Measurements from ENCODE around the gene IL1R1.
A peak's percentile ranks its signal among the peaks of the same experiment; 100 is the strongest.

The IL1R1 gene

DNA sequence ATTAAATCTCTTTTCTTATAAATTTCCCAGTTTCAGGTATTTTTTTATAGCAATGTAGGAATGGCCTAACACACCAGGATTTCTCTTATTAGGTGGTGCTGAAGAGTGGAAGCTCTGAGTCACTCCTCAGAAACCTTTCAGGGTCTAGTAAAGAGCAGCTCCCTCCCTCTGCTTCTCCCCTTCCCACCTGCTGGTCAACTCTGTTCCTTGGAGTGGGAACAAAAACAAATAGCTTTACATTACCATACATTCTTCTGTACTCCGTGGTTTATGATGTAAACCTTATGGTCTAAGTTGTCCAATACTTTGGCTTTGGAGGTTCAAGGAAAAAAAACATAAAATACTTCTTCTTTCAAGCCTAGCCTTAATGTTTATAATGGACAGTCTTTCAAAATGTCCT is 2.7 kb upstream of the IL1R1 start:
- no peak for DNase-seq (ENCODE audit: low read depth, low spot score)

DNA sequence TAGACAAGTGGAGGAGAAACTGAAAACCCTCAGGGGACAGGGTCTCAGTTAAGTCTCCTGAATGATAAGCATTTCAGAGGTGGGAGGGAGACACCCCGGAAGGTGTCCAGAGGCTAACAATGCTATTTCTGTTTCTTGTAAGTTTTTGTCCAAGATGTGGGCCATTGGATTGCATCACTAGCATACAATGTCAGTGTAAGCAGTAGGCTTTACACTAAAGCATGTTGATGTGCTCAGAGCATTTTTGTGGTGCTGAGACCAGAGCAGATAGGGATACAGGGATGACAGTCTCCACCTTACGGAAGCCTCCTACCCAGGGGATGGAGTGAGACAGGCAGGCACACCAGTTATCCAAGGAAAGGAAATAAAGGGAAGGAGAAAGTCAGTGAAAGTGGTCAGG is 2.2 kb upstream of the IL1R1 start:
- DNase-seq (ENCODE audit: low read depth, low spot score), result no peak

DNA sequence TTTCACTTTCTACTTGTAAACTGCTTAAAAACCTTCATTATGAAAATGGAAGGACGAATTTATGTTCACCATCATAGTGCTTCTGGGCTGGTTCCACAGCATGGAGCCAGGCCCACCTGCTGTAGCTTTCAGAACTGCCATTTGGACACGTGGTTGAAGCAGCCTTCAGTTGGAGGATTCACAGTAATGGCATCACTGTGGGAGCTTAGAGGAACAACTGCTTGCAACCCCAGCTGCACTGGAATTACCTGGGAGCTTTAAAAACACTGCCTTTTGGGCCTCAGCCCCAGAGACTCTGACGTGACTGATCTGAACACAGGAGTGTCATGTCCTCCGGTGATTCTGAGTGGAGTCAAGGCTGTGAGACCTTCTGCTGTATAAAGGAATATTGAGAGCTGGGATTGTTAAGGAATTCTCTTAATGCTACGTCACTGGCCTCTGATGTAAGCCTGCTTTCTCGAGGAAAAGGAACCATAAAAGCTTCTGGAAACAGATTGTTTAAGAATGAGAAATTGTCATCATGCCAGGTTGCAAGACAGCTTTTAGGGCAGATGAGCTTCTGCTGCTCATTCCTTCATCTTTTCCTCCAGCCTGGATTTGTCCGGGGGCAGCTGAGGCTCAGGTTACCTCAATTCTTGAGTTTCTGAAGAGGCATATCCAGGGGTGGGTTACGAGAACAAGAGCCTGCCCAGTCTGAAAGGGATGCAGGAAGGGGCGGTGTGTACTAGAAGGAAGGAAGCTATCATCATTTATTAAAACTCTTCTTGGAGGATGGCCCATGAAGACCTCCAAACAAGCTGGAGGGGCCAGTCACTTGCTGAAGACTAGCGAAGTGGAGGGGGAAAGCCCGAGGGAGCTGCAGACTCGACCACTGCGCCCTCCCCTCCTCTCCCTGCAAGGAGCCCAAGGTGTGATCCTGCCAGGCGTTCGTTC is 1.3 kb upstream of the IL1R1 start:
- no peak for DNase-seq (ENCODE audit: low read depth, low spot score)

DNA sequence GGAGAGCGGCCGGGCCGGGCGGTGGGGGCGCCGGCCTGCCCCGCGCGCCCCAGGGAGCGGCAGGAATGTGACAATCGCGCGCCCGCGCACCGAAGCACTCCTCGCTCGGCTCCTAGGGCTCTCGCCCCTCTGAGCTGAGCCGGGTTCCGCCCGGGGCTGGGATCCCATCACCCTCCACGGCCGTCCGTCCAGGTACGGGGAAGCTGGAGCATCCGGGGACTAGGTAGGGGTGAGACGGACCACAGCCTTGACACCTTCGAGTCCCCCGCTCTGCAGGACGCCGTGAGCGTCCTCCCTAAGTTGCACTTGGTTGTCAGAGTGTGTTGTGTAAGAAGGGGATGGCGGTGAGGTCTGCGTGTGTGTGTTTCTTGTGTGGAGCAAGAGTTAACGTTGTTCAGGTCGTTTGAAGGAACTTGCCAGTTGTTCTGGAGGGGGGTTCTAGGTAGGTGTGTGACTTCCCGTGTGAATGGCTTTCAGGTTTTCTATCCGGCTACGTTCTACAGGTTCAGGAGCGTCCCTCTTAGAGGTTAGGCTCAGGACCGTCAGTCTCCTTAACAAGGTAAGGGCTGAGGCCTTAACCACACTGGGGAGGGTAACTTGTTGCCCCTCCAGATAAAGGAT is 393 bp downstream of the IL1R1 start:
- no peak for DNase-seq (ENCODE audit: low read depth, low spot score)

DNA sequence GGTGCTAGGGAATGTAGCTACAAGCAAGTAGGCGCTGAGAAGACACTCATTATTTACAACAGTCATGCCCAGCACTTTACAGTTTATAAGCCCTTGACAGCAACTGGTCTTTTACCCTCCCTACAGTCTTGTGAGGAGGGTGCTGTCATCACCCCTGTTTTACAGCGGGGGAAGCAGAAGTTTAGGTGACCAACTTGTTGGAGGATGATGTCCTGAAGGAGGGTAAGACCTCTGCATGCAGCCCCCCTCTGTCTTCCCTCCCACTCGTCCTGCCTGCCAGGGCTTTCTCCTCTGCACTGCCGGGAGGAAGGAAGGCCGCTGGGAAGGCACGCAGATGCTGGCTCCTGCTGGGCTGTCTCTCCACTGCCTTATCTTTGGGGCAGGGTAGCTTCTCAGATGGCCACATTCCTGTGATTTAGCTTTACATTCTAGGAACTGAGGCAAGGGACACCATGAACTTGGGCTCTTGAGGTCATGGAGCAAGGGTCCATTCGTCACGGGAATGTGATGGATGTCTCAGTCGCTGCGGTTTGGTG is 972 bp downstream of the IL1R1 start:
- no peak for DNase-seq (ENCODE audit: low read depth, low spot score)

DNA sequence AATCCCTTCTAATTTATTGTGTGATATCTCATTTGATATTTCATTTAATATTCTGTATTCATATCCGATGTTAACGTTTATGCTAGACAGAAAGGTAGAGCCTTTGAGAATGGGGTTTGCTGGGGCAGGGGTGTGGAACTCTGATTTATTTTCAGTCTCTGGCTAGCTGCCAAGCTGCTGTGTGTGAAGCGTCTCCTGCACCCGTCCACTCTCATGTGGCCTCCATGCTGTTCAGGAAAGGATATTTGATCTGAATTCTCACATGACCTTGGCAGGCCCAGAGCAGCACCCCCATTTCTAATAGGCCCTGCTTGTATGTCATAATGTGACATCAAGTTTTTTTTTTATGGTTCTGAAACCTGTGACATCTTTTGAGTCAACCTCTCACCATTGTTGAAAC is 1.6 kb downstream of the IL1R1 start:
- DNase-seq (ENCODE audit: low read depth, low spot score), result no peak

DNA sequence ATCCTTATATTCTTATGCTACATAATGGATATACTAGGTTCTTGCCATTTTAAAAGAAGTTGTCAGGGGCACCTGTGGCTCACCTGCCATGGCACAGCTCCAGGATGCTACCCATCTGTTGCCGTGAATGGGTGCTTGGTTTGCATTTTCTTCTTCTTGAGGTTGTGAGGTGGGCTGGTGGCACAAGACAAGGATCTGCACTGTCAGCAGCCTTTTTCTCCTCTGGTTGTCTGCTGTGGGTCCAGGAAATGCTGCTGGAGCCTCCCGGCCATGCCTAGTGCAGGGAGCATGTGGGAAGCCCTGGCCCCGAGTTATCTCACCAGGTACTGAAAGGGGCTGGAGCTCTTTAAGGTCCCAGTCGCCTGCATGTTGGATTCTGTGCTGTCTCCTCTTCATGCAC is 2.6 kb downstream of the IL1R1 start:
- DNase-seq (ENCODE audit: low read depth, low spot score), result no peak

DNA sequence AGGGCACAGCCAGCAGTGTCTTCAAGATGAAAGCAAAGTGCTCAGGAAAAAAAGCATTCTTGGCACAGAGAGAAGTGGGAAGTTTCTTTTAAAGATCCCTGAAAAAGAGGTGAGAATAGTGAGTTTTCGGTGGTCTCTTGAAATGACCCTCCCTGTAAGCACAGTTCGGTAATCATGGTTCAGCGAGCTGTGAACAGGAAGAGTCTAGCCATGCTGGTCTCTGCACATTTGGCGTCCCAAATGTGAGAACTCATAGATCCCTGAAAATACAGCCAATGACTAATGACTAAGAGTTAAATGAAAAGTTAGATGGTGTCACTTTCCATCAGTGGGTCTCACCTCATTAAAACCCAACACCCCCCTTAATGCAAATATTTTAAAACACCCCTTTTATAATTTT is 3.4 kb downstream of the IL1R1 start:
- DNase-seq (ENCODE audit: low read depth, low spot score), result no peak

DNA sequence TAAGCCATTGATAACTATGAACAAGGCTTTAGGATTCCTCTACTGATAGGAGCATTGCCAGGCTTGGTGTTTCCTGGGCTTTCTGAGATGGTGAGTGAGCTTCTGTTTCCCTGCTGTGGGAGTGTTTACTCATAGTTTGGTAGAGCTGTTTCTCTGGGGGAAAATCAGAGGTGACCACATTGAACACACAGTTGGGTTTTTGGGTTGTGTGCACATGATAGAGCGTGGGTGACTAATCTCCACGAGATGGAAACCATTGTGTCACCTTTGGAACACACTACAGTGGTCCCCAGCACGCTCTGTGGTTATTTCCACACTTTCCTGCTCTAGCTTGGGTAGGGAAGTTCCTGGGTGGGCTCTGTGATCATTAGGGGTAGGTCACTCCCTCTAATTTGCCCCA is 5.4 kb downstream of the IL1R1 start:
- peak; percentile 13 for DNase-seq (ENCODE audit: low read depth, low spot score)

DNA sequence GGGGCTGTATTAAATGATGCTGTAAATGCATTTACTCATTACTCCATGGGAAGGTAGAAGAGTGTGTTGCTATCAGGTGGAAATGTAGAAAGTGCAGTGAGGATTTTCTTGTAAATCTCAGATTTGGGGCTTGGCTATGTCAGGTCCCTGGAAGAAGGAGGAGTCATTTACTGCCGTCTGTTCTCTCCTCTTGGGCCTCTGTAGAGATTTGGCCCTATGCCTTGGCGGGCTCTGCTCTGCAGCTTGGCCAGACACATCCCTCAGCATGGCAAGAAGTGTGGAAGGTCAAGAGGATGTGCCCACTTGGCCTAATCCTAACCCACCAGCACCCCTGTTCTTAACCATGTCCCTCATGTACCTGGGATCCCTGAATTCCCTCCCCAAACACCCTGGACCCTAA is 6.7 kb downstream of the IL1R1 start:
- no peak for DNase-seq (ENCODE audit: low read depth, low spot score)

DNA sequence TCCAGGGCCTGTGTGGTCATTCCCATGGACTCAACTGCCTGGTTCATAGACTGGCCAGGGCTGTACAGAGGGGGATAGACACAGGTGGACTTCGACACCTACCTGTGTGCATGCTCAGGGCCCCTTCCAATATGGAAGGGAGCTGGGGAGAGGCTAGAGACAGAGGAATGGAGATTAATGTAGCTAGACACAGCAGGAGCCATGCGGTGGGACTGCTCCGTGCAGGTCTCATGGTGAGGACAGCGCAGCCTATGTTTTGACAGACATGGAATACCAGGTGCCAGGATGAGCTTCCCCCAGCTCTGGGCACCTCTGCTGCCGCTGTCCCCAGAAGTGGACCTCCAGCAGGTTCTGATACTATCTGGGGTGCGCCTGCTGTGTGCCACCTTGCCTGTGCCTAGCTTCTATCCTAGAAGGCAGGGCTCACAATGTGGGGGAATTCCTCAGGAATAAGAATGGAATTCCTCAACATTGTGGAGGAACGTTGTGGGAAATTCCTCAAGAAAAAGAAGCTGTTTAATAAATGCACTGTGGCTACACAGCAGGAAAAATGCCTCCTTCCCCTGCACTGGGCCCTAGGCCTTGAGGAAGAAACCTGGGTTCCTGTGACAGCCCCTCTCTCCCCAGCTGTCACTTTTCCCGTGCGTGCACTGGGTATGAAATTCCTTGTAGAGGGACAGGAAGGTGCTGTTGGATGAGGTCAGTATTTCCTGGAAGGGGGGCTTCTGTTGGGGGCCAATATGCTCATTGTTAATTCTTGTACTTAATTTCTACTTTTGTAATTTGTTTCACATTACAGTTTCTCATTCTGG is 7.3 kb downstream of the IL1R1 start:
- no peak for DNase-seq (ENCODE audit: low read depth, low spot score)

DNA sequence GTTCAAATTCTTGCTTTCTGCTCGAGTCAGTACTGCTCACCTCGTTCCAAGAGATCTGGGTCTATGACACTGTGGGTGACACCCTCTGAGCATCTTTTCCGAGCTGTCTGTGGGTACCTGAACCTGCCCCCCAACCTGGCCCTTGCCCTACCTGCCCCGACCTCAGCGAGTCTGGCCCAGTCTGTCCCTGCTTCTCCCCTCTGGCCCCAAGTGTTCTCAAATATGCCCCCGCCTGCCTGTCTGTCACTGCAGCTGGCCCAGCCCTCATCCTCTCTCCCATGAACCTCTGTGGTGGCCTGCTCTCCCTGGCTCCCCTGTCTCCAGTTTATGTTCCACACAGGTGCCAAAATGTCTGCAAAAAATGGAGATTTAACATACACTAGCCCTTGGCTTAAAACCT is 11.8 kb downstream of the IL1R1 start:
- DNase-seq (ENCODE audit: low read depth, low spot score), result no peak

DNA sequence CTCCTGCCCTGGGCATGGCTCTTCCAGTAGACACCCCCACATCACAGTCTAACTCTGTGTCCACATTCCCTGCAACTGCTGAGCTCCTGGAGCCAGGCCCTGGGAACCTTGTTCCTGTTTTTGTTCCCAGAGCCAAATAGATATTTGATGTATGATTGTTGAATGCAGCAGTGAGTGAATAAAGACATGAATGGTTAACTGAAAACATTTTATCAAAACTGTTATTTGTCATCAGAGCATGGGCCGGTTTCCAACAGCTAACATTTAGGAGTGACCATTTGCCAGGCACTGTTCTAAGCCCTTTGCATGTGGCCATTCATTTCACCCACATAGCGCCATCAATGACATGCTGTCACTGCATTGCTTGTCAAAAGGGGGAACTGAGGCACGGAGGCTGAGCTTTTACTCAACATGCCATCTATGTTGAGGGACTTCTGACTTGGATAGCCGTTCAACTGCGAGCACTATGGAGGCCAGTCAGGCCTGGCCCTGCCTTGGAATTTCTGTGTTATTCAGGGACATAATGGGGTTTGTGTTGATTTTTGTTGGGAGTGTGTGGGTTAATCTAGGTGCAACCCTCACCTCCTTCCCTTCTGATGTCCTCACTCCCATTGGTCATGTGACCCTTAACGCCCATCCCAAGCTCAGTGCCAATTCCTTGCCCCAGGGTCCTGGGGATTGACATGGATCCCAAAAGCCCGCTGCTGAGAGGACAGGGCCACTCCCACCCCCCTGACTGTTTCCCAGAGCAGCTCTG is 12.6 kb downstream of the IL1R1 start:
- no peak for DNase-seq (ENCODE audit: low read depth, low spot score)

DNA sequence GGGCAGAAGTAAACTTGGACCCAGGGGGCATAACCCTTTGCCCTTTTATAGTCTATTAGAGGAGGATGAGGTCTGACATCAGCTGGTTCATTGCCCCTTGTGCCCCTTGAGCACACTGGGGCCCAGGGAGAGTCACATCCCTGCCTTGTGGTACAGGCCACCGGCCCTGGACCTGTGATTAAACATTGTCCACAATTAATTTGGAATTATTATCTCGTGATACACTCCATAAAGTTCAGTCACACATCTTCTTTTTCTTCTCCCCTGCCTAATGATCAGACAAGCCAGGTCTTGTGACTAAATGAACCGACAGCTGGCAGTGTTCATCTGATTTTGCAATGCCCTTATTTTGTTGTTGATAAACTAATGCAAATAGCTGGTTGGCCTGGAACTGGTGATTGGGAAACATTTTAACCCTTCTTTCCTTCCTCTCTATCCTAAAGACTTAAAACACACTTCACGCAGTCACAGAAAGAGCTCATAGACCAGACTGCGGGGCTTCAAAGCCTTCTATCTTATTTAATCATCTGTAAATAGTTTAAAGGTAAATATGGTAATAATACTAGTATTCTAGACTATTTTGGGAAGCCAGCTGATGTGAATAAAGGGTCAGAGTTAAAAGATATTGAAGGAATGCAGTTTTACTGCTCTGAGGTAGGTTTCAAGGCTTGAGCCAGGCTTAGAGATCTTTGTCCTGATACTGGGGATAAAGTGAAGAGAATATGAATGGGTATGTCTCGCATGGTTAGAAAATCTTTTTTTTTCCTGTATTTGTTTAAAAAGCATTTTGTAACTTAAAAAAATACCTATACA is 13.4 kb downstream of the IL1R1 start:
- DNase-seq (ENCODE audit: low read depth, low spot score), result no peak

DNA sequence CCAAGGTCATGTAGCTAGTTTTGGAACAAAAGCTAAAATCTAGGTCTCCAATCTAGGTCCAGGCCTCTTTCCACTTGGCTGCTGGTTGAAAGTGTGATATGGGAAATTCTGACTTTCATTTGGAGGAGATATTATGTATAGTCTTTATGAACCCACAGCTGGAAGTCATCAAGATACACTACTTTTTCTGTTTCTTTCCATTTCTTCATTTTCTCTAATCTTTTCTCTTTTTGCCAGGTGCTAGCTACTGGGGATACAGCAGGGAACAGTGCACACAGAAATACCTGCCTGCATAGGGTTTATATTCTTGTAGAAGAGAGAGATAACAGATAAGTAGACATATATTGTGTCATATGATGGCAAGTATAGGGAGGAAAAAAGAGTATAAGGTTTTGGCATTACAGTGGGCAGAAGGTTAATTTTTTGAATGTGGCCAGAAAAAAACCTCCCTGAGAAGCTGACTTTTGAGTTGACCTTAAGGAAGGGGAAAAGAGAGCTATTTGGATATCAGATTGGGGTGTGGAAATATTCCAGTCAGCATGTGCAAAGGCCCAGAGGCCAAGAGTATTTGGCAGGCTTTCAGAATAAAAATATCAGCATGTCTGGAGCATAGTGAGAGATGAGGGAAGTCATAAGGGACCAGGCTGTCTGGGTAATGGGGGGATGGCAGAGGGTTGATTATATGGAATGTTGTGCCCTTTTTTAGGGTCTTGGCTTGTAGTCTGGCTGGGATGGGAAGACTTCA is 15.6 kb downstream of the IL1R1 start:
- no peak for DNase-seq (ENCODE audit: low read depth, low spot score)

DNA sequence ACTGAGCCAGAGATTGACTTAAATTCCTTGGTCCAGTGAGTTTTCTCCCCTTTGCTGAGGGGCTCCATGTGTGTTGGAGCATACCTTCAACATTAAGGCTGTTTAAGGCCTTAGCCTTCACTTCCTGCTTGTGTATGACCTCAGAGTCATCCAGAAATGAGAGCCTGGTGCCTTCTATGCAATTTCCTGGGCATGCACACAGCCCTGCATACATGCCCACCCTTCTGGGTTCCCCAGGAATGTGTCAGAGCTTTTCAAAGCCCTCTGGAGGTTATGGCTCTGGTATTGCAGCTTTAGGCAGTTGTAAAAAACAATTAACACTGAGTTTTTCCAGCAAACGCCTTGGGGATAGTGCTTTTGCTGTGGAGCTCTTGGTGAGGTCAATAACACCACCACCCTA is 16.7 kb downstream of the IL1R1 start:
- no peak for DNase-seq (ENCODE audit: low read depth, low spot score)

DNA sequence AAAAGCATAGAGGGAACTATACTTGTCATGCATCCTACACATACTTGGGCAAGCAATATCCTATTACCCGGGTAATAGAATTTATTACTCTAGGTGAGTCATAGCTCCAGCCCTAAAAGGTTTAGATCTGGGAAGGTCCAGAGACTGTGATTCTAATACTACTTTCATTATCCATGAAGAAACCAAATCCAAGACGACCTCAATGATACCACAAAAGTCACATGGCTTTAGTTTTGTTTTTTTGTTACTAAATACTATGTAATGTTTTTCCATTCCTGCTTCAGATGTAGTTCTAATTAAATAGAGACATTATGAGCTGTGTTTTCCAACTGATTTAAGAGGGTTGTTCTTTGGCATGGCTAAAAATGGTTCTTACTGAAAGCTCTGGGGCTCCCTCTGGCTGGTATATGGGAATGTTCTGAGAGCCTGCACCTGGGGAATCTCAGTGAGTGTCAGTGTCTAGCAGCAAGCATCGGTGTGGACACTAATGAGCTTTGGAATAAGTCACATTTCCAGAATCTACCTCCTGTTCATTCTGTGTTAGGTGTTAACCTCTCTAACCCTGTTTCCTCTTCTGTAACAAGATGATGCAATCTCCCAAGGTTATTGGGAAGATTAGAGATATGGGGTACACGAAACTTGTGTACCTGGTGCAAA is 23.8 kb downstream of the IL1R1 start:
- DNase-seq (ENCODE audit: low read depth, low spot score), result no peak

DNA sequence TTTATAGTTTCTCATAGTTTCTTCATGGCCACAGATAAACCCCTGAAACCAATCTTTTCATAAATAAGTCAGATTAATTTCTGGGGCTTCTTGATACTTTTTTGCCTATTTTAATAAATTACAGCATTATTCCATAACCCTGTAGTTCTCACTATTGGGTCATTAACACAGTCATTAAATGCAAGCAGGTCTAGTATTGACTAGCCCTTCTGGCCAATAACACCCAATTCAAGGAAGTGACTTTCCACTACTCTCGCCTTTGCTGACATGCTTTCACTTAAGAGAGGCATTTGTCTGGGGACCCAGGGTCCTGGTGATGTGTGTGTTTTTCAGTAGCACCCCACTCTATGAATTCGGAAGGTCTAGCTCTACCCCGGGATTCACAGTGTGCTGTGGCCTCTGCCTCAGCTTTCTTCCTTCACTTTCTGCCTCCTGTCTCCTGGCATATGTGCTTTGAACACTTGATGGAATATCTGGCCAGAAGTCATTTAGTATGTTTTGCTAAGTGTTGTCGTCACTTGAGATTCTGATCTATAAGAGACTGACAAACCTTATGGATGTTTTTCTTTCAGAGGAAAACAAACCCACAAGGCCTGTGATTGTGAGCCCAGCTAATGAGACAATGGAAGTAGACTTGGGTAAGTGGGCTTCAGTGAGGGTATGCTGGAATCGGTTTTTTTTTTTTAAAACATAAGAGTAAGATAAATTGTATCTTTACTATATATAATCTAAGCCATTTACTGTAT is 25.7 kb downstream of the IL1R1 start:
- no peak for DNase-seq (ENCODE audit: low read depth, low spot score)

DNA sequence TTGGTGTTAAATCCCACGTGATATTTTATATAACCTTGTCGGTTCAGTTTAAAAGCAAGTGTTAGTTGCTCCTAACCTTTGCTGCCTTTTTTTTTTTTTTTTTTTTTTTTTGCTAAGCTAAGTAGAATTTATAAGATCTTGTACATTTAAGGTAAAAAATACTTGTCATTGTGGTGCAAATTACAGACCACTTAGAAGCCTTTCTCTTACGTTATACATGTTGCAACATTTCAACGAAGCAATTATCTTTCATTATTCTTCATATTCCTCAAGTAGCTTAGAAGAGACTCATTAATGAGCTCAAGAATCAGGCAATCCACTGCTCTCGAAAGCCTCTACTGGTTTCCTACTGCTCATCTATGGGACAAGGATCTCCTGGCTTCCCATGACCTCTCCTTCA is 29.4 kb downstream of the IL1R1 start:
- DNase-seq (ENCODE audit: low read depth, low spot score), result no peak
